Measurements from ENCODE around the gene KRTAP4-2.
"Not testable (repeated sequence)": the region's sequence is repeated elsewhere in the genome, so short reads cannot be mapped to it uniquely, and the experiment has no call there.

KRTAP4-2 gene

DNA sequence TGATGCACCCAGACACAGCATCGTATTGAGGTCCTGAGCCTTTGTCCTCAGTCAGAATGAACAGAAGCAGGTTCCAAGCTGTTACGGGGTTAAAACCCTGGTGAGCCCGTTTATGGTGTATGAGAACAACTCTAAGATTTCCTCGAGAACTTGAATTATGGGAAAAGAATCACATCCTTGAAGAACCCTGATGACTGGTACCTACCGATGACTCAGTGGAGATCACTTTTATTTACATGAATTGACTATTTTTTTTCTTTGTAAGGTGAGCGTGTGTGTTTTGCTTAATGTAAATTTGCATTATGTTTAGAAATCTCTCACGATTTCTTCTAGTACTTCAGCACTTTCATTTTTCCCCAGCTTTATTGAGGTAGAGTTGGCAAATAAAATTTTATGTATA is 14.2 kb downstream of the KRTAP4-2 start:
- DNase-seq (ENCODE audit: low read depth, low spot score): no peak

DNA sequence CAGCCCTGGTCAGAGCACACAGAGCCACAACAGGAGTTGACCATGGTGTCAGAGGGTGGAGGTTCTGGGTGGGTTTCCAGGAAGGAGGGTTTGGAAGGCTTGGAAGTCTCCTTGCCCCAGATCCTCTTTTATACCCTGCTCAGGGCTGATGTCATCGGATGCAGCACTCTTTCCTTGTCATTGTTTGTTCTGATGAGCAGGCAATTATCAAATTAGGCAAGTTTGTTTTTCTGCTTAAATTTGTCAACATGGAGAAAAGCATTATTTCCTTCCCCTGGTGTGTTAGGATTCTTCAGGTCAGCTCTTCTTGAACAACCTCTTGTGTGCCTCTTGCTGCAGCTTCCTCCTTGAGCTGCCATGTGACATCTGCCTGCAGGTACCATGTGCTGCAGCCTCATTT is 17.4 kb downstream of the KRTAP4-2 start, which contains the start of gene KRTAP4-4:
KRTAP4-4 (minus strand) TSS at position 101 of the 400 bp plus-strand sequence; CDS start at position 44, 57 bp downstream.
- DNase-seq (ENCODE audit: low read depth, low spot score): no peak

DNA sequence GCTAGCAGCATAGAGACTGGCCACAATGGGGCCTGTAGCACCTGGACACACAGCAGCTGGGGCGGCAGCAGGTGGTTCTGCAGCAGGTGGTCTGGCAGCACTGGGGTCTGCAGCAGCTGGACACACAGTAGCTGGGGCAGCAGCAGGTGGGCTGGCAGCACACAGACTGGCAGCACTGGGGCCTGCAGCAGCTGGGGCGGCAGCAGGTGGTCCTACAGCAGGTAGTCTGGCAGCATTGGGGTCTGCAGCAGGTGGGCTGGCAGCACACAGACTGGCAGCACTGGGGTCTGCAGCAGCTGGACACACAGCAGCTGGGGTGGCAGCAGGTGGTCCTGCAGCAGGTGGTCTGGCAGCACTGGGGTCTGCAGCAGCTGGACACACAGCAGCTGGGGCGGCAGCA is 17.8 kb downstream of the KRTAP4-2 start:
- not testable (repeated sequence) for DNase-seq (ENCODE audit: low read depth, low spot score)

DNA sequence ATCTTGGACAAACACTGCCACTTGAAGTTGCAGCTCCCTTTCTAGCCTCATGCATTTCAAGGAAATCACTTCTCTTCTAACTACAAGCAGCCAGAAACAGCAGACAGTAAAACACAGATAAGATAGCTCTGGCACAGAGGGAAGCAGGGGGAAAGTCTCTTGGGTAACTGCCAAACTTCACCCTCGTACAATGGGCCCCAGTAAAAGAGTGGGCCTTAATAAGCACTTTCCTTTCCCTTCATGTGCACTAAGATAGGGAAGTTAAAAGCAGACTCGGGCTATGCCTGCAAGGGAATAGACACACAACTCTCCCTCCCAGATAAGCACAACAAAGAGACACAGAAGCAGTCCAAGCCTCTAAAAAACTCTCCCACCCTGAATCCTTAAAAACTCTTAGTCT is 24.2 kb downstream of the KRTAP4-2 start:
- DNase-seq (ENCODE audit: low read depth, low spot score): no peak

DNA sequence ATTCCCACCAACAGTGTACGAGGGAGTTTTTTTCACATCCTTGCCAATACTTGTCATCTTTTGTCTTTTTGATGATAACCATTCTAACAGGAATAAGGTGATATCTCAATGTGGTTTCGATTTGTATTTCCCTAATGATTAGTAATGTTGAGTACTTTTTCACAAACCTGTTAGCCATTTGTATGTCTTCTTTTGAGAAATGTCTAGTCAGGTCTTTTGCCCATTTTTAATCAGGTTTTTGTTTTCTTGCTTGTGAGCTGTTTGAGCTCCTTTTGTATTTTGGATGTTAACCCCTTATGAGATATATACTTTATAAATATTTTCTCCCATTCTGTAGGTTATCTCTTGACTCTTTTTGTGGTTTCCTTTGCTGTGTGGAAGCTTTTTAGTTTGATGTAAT is 26.5 kb downstream of the KRTAP4-2 start:
- DNase-seq (ENCODE audit: low read depth, low spot score): no peak

DNA sequence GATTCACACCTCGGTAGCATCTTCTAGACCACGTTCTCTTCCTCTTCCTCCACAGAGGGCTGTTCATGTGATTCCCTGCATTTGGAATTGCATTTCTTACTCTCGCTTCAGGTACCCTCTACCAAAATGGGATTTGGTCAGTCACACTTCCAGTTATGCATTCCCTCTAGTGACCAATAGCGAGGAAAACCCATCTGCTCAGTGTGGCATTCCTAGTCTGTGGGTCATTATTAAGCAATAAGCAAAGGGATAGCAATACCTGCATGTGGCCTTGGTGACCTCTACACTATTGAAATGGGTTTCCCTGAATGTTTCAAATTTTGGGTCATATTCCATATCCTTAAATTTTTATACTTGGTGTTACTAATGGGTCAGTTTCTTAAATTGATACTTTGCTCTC is 28.0 kb downstream of the KRTAP4-2 start:
- no peak for DNase-seq (ENCODE audit: low read depth, low spot score)

DNA sequence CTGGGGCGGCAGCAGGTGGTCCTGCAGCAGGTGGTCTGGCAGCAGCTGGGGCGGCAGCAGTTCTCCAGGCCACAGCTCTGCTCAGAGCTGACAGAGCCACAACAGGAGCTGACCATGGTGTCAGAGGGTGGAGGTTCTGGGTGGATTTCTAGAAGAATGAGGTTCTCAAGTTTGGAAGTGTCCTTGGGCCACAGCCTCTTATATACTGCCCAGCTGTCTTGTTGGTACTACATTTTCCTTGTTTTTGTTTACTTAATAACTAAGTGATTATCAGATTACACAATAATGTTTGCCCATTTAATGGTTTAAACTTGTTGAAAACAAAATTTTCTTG is 28.4 kb downstream of the KRTAP4-2 start, which contains the start of gene KRTAP4-5:
KRTAP4-5 (minus strand) TSS at position 174 of the 334 bp plus-strand sequence; CDS start at position 116, 58 bp downstream.
- no peak for DNase-seq (ENCODE audit: low read depth, low spot score)

DNA sequence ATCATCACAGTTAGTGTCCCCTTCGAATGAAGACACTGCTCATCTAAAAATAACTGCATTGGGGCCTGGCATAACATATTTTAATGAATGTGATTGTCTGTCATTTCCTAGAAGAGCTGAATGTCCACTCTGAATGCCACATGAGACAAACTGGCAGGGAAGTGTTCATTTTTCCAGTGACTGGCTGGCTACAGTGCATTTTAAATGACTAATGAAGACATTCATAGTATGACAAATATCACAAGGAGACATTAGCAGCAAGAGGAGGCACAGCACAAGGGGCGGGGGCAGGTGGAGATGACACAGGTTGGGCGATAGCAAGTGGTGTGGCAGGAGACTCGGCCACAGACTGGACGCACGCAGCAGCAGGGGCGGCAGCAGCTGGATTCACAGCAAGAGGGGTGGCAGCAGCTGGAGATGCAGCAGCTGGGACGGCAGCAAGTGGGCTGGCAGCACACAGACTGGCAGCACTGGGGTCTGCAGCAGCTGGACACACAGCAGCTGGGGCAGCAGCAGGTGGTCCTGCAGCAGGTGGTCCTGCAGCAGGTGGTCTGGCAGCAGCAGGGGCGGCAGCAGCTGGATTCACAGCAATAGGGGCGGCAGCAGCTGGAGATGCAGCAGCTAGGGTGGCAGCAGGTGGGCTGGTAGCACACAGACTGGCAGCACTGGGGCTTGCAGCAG is 28.9 kb downstream of the KRTAP4-2 start:
- not testable (repeated sequence) for DNase-seq (ENCODE audit: low read depth, low spot score)

DNA sequence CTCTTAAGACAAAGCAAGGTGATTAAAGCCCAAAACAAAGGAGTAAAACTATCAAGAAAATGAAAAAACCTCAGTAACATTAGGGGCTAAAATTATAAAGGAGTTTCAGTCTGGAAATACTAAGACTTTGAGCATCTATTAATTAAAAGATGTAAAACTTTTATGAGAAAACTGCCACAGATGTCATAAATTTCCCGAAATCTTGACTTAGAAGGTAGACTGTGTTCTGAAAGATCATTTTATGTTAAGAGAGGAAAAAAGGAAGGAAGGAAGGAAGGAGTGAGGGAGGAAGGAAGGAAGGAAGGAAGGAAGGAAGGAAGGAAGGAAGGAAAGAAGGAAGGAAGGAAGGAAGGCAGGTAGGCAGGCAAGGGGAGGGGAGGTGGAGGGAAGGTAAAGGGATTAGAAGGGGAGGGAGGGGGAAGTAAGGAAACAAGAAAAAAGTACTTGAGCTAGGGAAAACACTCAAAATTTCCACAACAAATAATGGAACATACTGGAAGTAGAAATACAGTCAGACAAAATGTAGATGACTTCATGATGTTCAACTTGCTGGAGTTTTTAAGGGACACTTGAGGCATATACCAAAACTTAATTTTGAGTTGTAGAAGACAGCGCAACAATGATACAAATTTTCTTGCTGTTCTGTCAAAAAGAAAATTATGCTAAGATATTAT is 30.4 kb downstream of the KRTAP4-2 start:
- DNase-seq (ENCODE audit: low read depth, low spot score): no peak

DNA sequence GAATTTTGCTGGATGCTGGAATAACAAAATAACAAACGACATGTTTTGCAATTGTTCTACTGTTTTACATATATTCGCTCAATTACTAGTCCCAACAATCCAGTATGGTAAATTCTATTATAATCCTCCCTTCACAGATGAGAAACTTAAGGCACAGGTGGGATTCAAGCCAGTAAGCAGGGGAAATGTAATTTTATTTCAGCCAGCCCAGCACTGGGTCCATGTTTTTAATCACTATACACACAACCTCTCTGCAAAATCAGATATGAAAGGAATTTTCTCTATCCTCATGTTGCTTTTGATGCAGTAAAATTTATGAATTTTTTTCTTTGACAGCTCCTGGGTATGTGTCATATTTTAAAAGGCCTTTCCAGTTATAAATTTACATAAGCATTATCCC is 32.8 kb downstream of the KRTAP4-2 start:
- no peak for DNase-seq (ENCODE audit: low read depth, low spot score)

DNA sequence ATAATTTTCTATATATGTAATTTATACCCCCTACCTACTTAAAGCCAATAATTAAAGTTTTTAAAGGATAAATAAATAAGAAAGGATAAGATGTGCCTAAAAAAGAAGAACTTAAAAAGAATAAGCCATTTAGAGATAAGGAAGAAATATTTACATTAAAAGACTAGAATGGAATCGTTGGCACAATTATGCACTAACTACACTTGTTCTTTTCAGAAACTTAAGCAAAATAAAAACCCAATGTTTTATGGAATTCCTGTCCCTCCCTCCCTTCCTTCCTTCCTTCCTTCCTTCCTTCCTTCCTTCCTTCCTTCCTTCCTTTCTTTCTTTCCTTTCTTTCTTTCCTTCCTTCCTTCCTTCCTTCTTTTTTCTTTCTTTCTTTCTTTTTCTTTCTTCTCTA is 33.2 kb downstream of the KRTAP4-2 start:
- DNase-seq (ENCODE audit: low read depth, low spot score): no peak

DNA sequence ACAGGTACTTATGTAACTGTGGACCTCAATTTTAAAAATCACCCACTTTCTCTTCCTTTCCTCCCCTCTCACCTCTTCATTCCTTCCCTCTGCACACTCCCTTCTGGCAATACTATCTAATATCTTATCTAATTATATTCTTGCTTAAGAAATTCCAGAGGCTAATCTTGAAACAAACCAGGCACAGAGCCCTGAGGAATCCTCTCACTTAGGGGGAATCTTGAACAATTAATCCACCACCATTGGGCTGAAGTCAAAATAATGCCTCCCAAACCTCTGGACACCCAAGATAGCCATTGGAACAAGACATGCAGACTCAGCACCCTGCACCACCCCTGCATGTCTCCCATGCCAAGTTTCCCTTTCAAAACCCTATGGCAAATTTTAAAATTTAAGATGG is 36.7 kb downstream of the KRTAP4-2 start:
- no peak for DNase-seq (ENCODE audit: low read depth, low spot score)

DNA sequence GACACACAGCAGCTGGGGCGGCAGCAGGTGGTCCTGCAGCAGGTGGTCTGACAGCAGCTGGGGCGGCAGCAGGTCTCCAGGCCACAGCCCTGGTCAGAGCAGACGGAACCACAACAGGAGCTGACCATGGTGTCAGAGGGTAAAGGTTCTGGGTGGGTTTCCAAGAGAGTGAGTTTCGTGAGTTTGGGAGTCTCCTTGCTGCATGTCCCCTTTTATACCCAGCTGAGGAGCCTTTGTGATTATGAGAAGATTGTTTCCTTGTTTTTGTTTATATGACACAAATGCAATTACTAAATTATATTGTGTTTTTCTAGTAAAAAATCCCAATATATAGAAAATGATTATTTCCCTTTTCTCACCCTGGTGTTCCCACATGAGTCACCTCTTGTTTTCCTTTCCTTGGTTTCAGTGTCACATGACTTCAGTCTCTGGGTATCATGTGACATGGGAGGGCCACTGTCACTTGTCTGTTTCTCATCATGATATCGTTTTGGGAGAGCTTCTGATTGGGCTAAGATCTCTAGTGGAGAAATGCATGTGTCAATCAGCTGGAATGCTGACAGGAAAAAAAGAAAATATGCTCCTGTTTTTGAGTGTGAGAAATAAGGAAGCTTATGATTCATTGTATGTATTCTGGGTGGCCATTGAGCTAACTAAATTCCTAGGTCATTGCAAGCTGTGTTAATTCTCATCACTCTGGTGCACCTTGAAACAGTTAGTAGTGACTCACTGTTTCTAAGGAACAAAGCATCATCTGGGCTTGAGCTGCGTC is 37.5 kb downstream of the KRTAP4-2 start, which contains the start of gene KRTAP4-6:
KRTAP4-6 (minus strand) TSS at position 185 of the 772 bp plus-strand sequence; CDS start at position 128, 57 bp downstream.
- no peak for DNase-seq (ENCODE audit: low read depth, low spot score)

DNA sequence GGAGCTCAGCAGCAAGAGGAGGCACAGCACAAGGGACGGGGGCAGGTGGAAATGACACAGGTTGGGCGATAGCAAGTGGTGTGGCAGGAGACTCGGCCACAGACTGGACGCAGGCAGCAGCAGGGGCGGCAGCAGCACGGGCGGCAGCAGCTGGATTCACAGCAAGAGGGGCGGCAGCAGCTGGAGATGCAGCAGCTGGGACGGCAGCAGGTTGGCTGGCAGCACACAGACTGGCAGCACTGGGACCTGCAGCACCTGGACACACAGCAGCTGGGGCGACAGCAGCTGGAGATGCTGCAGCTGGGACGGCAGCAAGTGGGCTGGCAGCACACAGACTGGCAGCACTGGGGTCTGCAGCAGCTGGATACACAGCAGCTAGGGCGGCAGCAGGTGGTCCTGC is 38.2 kb downstream of the KRTAP4-2 start:
- DNase-seq (ENCODE audit: low read depth, low spot score): not testable (repeated sequence)

DNA sequence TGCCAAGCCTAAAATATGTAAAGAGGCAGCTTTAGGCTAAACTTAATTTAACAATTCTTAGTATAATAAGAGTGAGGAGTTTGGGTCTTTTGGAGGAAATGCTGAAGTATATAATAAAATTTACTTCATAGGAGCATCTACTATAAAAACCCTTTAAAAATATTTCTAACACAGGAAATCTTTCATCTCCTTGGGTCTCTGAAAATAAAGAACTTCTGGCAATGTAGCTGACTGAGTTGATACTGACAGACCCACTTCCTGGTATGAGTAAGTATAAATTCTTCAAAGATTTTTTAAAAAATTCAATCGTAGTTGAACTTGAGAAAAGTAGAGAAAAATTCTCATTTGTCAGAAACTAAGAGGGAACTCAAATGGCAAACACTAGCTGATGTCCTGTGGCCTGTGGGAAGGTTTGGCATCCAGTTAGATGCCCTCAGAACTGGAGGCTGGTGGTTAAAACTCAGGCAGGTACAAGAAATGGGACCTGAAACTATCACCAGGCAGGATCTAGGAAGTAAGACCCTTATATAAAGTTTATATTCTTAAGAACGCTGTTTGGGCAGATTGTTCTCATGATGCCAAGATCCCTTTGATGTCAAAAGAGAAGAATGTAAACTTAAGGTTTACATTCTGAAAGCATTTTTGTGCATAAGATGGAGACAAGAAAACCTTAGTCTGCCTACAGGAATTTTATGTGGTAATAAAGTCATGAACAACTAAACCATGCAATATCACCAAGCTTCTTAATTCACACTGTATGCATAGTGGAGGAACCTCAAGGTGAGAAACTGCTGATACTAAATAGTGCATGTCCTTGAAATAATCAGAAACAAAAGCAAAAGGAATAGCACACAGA is 43.9 kb downstream of the KRTAP4-2 start:
- no peak for DNase-seq (ENCODE audit: low read depth, low spot score)

DNA sequence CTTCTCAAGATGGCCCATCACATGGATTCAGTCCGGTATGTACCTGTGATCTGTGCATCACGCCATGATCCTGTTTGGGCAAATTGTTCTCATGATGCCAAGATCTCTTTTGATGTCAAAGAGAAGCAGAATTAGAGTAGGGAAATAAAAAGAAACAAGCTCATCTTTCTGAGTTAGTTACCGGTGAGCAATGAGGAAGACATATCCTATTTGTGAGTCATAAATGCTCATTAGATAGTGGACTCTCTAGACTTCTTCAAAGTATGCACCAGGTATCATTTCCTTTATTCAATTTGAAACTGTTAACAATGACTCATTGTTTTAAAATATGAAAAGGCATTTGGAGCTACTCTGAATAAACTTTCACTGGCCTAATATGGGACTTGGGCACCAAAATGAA is 46.0 kb downstream of the KRTAP4-2 start:
- no peak for DNase-seq (ENCODE audit: low read depth, low spot score)
